Neuronal stem cell (in vitro differentiated cells): ENCODE data around the gene FASLG.

Experiments
- DNase-seq: peaks from one replicate; pipeline ENCODE4 v3.0.0-alpha.2; 2013; ENCODE audit warnings: low spot score
- H2AFZ ChIP-seq: one replicate; pipeline ENCODE4 v1.6.1; 2013; ENCODE audit warnings: mild to moderate bottlenecking, low read length, inconsistent platforms
- H2AK5ac ChIP-seq: 2 replicates; pipeline ENCODE4 v1.6.1; 2013; ENCODE audit warnings: low read depth, mild to moderate bottlenecking, inconsistent platforms, low read length, moderate library complexity, mixed read lengths
- H2BK120ac ChIP-seq: 2 replicates; pipeline ENCODE4 v1.6.1; 2013; ENCODE audit warnings: low read depth, mild to moderate bottlenecking, inconsistent platforms, low read length, moderate library complexity, mixed read lengths
- H2BK12ac ChIP-seq: one replicate; pipeline ENCODE4 v1.6.1; 2013; ENCODE audit warnings: low read length, inconsistent platforms
- H2BK15ac ChIP-seq: 2 replicates; pipeline ENCODE4 v1.6.1; 2013; ENCODE audit warnings: mild to moderate bottlenecking, low read length, inconsistent platforms, mixed read lengths
- H2BK5ac ChIP-seq: one replicate; pipeline ENCODE4 v1.6.1; 2013; ENCODE audit warnings: inconsistent platforms, mild to moderate bottlenecking, low read length, moderate library complexity
- H3K14ac ChIP-seq: one replicate; pipeline ENCODE4 v1.6.1; 2013; ENCODE audit warnings: low read length, inconsistent platforms
- H3K18ac ChIP-seq: 2 replicates; pipeline ENCODE4 v1.6.1; 2013; ENCODE audit warnings: low read length, inconsistent platforms
- H3K23ac ChIP-seq: 2 replicates; pipeline ENCODE4 v1.6.1; 2013; ENCODE audit warnings: low read depth, mild to moderate bottlenecking, mixed read lengths, low read length, inconsistent platforms; ENCODE audit not compliant: poor library complexity
- H3K27ac ChIP-seq: replicated peaks from 3 replicates; pipeline ENCODE4 v1.5.1; 2013; ENCODE audit warnings: low read length, inconsistent platforms
- H3K27me3 ChIP-seq, 3 experiments: 2 replicates each; pipeline ENCODE4 v1.6.1; 2013; ENCODE audit warnings: low read length in 3 of 3, mild to moderate bottlenecking in 2 of 3, inconsistent platforms in 1 of 3, low read depth in 1 of 3, mixed read lengths in 1 of 3, moderate library complexity in 1 of 3; ENCODE audit not compliant: control insufficient read depth in 3 of 3, insufficient read depth in 3 of 3
- H3K36me3 ChIP-seq, 2 donors: replicated peaks in 1 of 2; 2 replicates each; pipeline ENCODE4 v1.6.1; 2013; ENCODE audit warnings: low read length in 2 of 2; ENCODE audit not compliant: control insufficient read depth in 2 of 2, insufficient read depth in 2 of 2
- H3K4ac ChIP-seq: 2 replicates; pipeline ENCODE4 v1.6.1; 2013; ENCODE audit warnings: inconsistent platforms, mild to moderate bottlenecking, low read length, moderate library complexity
- H3K4me1 ChIP-seq, 2 donors: 1 replicate in 1 of 2; 2 replicates in 1 of 2; pipeline ENCODE4 v1.6.1; 2013; ENCODE audit warnings: low read length in 2 of 2, low read depth in 1 of 2; ENCODE audit not compliant: control insufficient read depth in 2 of 2, insufficient read depth in 1 of 2
- H3K4me2 ChIP-seq: one replicate; pipeline ENCODE4 v1.6.1; 2013; ENCODE audit warnings: mild to moderate bottlenecking, low read length, inconsistent platforms; ENCODE audit not compliant: insufficient read depth, poor library complexity, severe bottlenecking
- H3K4me3 ChIP-seq, 2 donors: 2 replicates each; pipeline ENCODE4 v1.5.1; 2013; ENCODE audit warnings: low read length in 2 of 2, mild to moderate bottlenecking in 2 of 2, inconsistent platforms in 1 of 2, moderate library complexity in 1 of 2
- H3K79me1 ChIP-seq: one replicate; pipeline ENCODE4 v1.6.1; 2013; ENCODE audit warnings: low read depth, mild to moderate bottlenecking, inconsistent platforms, low read length, moderate library complexity
- H3K9ac ChIP-seq: one replicate; pipeline ENCODE4 v1.6.1; 2013; ENCODE audit warnings: mild to moderate bottlenecking, low read depth, low read length, inconsistent platforms; ENCODE audit not compliant: poor library complexity
- H3K9me3 ChIP-seq, 2 donors: replicated peaks in 1 of 2; 2 replicates each; pipeline versions ENCODE3 to v1.6.1; 2013; ENCODE audit warnings: low read length in 2 of 2, mild to moderate bottlenecking in 2 of 2, inconsistent platforms in 1 of 2, low read depth in 1 of 2, mixed read lengths in 1 of 2, moderate library complexity in 1 of 2; ENCODE audit not compliant: control insufficient read depth in 2 of 2, insufficient read depth in 1 of 2
- H4K8ac ChIP-seq: one replicate; pipeline ENCODE4 v1.6.1; 2013; ENCODE audit warnings: low read depth, mild to moderate bottlenecking, inconsistent platforms, low read length, moderate library complexity
- H4K91ac ChIP-seq: one replicate; pipeline ENCODE4 v1.6.1; 2013; ENCODE audit warnings: low read length, low read depth, mild to moderate bottlenecking, inconsistent platforms; ENCODE audit not compliant: poor library complexity
- WGBS, 2 donors: extraction: QIAGEN DNeasy Blood & Tissue Kit; methylation state at CpG; one replicate each; pipeline ENCODE4 v1.1.7; 2013; ENCODE audit warnings: missing lambda C conversion rate in 2 of 2, mixed read lengths in 1 of 2; ENCODE audit not compliant: insufficient read length in 2 of 2, insufficient replicate concordance in 1 of 2; ENCODE audit errors: extremely low coverage in 2 of 2; 5-methylcytosine and 5-hydroxymethylcytosine counted together

FASLG gene

GRCh38 chr1:172623748-172624147 is 35.2 kb upstream of the FASLG start:
- Histone ChIP-seq H3K27me3 (no peaks in the 10 kb centered on the region), H2BK120ac (no peak overlapping the region), H2BK12ac (no peak overlapping the region), H3K14ac (no peak overlapping the region), H2AK5ac (no peak overlapping the region), H3K4me2 (no peak overlapping the region), H3K4me3 (no peak overlapping the region), H3K9ac (no peak overlapping the region), H3K36me3 (no peaks in the 10 kb centered on the region), H3K79me1 (no peaks in the 10 kb centered on the region), H3K4me1 (no peaks in the 10 kb centered on the region), H3K18ac (no peak overlapping the region), H4K8ac (no peak overlapping the region), H4K91ac (no peak overlapping the region), H3K4ac (no peak overlapping the region), H3K27ac (no peak overlapping the region), H3K9me3 (peaks cover 2 to 7% of the 10 kb centered on the region in 2 donors), H2AFZ (no peak overlapping the region), H2BK5ac (no peak overlapping the region), H2BK15ac (no peak overlapping the region), H3K23ac (no peak overlapping the region)
- WGBS, 2 donors: no CpG with 5 or more reads among the region's 3 CpGs
- DNase-seq: no peak

- no peak overlapping the region for H4K91ac ChIP-seq
- no peak overlapping the region for H3K4me2 ChIP-seq
- no peak for DNase-seq
- no peak overlapping the region for H2AFZ ChIP-seq
- no peak overlapping the region for H4K8ac ChIP-seq
- H3K14ac ChIP-seq: no peak overlapping the region
- H2BK15ac ChIP-seq: no peak overlapping the region
- no CpG with 5 or more reads among the region's 3 CpGs for WGBS, 2 donors
- H3K23ac ChIP-seq: no peak overlapping the region
- no peak overlapping the region for H2BK12ac ChIP-seq
- no peaks in the 10 kb centered on the region for H3K79me1 ChIP-seq
- no peak overlapping the region for H3K4me3 ChIP-seq
- H3K27ac ChIP-seq: no peak overlapping the region
- H3K27me3 ChIP-seq: no peaks in the 10 kb centered on the region
- no peak overlapping the region for H3K9ac ChIP-seq
- peaks cover 0 to 2% of the 10 kb centered on the region in 2 donors for H3K9me3 ChIP-seq
- H2AK5ac ChIP-seq: no peak overlapping the region
- H3K36me3 ChIP-seq: no peaks in the 10 kb centered on the region
- H3K4ac ChIP-seq: no peak overlapping the region
- H3K18ac ChIP-seq: no peak overlapping the region
- H2BK120ac ChIP-seq: no peak overlapping the region
- H2BK5ac ChIP-seq: no peak overlapping the region
- no peaks in the 10 kb centered on the region for H3K4me1 ChIP-seq
Measured at GRCh38 chr1:172626845-172627244, 32.1 kb upstream of the FASLG start.

- Histone ChIP-seq H2AFZ (no peak overlapping the region), H3K4me2 (no peak overlapping the region), H3K36me3 (no peaks in the 10 kb centered on the region), H3K18ac (no peak overlapping the region), H3K4me3 (no peak overlapping the region), H2BK12ac (no peak overlapping the region), H2BK15ac (no peak overlapping the region), H4K91ac (no peak overlapping the region), H4K8ac (no peak overlapping the region), H3K4me1 (no peaks in the 10 kb centered on the region), H3K79me1 (no peaks in the 10 kb centered on the region), H2BK5ac (no peak overlapping the region), H3K23ac (no peak overlapping the region), H3K4ac (no peak overlapping the region), H3K27ac (no peak overlapping the region), H3K27me3 (no peaks in the 10 kb centered on the region), H3K9me3 (peaks cover 2 to 4% of the 10 kb centered on the region in 2 donors), H2BK120ac (no peak overlapping the region), H3K14ac (no peak overlapping the region), H3K9ac (no peak overlapping the region), H2AK5ac (no peak overlapping the region)
- no CpG with 5 or more reads among the region's 3 CpGs for WGBS, 2 donors
- no peak for DNase-seq
Measured at GRCh38 chr1:172627702-172628101, 31.2 kb upstream of the FASLG start.

- Histone ChIP-seq H3K14ac (no peak overlapping the region), H3K23ac (no peak overlapping the region), H3K4me2 (no peak overlapping the region), H3K79me1 (no peaks in the 10 kb centered on the region), H4K8ac (no peak overlapping the region), H3K36me3 (no peaks in the 10 kb centered on the region), H2BK120ac (no peak overlapping the region), H2BK15ac (no peak overlapping the region), H3K4me3 (no peak overlapping the region), H4K91ac (no peak overlapping the region), H3K18ac (no peak overlapping the region), H2BK5ac (no peak overlapping the region), H3K9me3 (peaks cover 2 to 4% of the 10 kb centered on the region in 2 donors), H2AK5ac (no peak overlapping the region), H3K9ac (no peak overlapping the region), H3K4me1 (no peaks in the 10 kb centered on the region), H3K4ac (no peak overlapping the region), H3K27me3 (no peaks in the 10 kb centered on the region), H2BK12ac (no peak overlapping the region), H2AFZ (no peak overlapping the region), H3K27ac (no peak overlapping the region)
- WGBS, 2 donors: 100% methylated on average over 1 of the region's 4 CpGs; no CpG with 5 or more reads in 1 of the 2 donors
- DNase-seq: no peak
Measured at GRCh38 chr1:172628401-172628800, 30.5 kb upstream of the FASLG start.
